Measurements from ENCODE around the gene KHSRP.

KHSRP gene

GRCh38 chr19:6424195-6424938, at the start of gene KHSRP:
TSS of gene KHSRP (minus strand) at chr19:6424811. CDS start at chr19:6424701, 110 bp downstream.
- DNase-seq (ENCODE audit: low spot score): no peak

DNA sequence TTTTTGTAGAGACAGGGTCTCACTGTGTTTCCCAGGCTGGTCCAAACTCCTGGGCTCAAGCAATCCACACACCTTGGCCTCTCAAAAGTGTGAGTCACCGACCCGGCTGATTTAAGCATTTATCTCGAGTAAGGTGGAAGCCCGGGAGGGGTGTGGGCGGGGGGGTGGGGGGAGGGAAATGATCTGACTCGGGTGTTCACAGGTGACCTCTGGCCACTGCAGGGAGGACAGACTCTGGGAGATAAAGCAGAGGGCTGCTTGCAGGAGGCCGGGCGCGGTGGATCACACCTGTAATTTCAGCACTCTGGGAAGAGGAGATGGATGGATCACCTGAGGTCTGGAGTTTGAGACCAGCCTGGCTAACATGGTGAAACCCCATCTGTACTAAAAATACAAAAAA, 49.0 kb upstream of the KHSRP start:
- no peak for DNase-seq (ENCODE audit: low spot score)

- no peak for DNase-seq (ENCODE audit: low spot score)
Observed at GRCh38 chr19:6472713-6473112, 48.1 kb upstream of the KHSRP start.

GRCh38 chr19:6471076-6471475, 46.5 kb upstream of the KHSRP start:
- DNase-seq (ENCODE audit: low spot score): no peak

GRCh38 chr19:6470173-6470572, 45.6 kb upstream of the KHSRP start:
- no peak for DNase-seq (ENCODE audit: low spot score)

DNA sequence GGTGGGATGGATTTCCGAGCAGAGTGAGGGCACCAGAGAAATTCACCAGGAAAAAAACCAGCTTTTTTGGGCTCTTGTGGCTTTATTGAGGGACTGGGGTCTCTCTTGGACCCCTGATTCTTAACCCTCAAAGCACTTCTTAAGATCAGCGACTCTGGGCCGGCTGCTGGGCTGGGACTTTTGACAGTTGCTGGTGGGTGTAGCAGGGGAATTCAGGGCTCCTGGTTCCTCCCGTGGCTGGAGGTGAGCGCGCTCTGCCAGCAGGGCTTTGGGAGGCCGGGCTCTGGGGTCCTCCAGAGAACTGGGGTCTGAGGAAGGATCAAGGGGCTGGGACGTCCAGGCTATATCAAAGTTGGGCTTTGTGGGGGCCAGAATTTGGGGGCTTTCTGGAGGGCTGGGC, 42.8 kb upstream of the KHSRP start:
- DNase-seq (ENCODE audit: low spot score): no peak

GRCh38 chr19:6466526-6467248, 42.1 kb upstream of the KHSRP start:
- no peak for DNase-seq (ENCODE audit: low spot score)

DNA sequence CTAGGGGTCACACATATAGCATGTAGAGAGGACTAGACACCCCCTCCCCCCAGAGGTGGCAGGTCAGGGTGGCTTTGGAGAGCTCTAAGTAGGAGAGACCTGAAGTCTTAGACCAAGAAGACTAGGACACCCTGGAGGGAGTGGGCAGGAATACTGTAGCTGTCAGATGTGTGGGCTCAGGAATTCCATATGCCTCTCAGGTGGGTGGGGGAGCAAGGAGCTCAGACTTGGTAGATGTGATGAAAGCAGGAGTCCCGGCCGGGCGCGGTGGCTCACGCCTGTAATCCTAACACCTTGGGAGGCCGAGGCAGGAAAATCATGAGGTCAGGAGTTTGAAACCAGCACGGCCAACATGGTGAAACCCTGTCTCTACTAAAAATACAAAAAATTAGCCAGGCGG, 41.1 kb upstream of the KHSRP start:
- no peak for DNase-seq (ENCODE audit: low spot score)

DNA sequence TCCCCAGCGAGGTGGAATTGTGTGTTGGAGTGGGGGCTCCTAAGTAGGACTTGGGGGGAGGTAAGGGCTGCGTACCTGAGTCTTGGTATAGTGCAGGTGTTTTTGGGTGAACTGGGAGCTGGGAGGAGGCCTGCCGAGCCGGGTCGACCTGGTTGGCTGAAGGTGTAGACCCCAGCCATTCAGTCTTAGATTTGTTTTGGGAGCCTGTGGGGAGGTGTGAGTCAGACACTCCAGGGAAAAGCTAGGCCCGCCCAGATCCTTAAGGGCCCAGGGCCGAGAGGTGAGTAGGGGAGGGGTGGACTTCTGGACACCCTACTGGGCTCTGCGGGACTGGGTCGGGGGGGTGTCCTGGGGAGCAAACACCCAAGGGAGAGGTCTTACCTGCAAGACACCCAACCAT, 40.4 kb upstream of the KHSRP start:
- DNase-seq (ENCODE audit: low spot score): no peak

- peak; percentile 91 for DNase-seq (ENCODE audit: low spot score)
Observed at GRCh38 chr19:6464070-6464873, 39.7 kb upstream of the KHSRP start, which contains the start of gene CRB3. TSS of gene CRB3 (plus strand) at chr19:6464271. CDS start at chr19:6464702, 431 bp downstream.

DNA sequence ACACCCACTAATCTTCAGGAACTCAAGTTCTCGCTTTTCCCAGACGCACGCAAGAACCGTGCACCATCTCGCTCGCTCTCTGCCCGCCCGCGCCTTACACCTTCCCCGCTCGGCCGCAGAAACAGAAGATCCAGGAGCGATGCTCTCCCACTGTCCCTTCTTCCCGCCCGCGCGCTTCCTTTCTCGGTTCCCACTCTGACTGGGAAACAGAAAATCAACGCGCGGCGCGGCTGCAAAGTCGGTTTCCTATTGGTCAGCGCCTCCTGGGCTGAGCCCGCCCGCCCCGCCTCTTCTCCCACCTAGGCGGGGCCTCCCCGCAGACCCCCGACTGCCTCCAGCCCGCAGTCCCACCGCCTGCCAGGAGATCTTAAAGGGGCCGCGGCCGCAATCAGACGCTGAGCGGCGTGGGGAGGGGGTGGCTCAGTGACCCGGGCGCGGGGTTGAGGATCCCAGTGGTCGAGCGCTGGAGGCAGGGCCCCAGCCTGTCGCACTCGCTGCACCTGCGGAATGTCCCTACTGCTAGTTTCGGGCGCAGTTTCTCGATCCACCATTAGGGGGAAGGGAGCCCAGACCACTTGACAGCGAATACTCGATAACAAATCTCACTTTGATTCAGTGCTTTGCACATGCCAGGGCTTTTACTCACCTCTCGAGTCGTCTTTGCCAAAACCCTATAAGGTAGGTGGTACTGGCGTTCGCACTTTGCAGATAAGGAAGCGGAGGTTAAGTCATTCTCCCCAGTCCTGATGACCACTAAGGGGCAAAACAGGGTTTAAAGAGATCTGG, 35.7 kb upstream of the KHSRP start:
- peak; percentile 94 for DNase-seq (ENCODE audit: low spot score)

GRCh38 chr19:6459262-6460098, 34.9 kb upstream of the KHSRP start, which contains the start of gene SLC25A23:
TSS of gene SLC25A23 (minus strand) at chr19:6459792. CDS start at chr19:6459628, 164 bp downstream.
- peak; percentile 86 for DNase-seq (ENCODE audit: low spot score)

DNA sequence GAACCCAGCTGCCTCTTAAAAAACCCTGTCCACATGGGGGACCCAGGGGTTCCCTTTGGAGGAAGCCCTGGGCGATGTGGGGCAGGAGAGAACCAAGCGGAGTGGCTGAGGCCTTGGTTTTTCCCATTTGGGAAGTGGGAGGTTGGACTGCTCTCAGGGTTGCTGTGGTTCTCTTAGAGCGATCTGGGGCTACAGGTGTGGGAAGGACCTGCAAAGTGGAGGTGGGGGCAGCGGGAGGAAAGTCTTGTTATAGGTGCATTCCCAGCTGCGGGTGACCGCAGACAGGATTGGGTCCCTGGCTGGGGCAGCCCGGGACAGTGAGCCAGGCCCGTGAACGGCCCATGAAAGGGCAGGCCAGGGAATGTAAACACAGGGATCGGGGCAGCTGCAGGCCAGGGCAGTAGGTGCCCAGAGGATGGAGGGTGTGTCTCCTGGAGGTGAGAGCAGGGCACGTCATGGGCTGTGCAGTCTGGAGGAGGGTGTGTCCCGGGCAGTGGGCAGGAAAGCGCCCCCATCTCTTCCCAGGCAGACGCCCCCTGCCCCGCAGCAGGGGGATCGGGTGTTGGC, 34.2 kb upstream of the KHSRP start:
- DNase-seq (ENCODE audit: low spot score): peak; percentile 62

DNA sequence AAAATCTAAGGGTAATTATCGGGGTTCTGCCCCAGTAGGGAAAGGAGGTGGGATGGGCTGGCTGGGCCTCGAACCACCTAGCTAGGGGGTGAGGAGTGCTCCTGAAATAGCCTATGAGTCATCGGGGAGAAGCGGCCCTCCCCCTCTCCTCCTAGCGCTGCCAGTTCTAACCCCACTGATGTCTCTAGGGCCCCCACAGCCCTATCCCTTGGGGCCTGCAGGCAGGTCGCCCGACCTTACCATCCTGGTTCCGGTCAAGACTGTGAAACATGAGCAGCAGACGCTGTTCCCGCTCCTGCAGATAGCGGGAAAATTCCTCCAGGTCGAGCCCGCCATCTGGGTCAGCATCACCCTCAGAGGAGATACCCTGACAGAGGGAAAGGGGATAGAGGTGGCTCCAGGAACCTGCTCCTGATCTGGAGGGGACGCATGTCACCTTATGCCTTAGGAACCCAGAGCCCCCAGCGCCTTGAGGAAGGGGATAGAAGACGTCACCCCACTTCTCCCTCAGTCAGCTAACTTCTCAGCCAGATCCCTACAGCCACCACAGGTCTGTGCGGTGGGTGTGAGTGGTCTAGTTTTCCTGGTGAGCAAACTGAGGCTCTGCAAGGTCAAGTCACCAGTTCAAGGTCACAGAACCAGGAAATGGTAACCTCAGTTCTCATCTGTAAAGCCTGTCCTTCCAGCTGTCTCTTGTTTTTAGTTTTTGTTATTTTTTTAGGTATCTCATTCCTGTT, 33.5 kb upstream of the KHSRP start:
- DNase-seq (ENCODE audit: low spot score): no peak

GRCh38 chr19:6455924-6456323, 31.3 kb upstream of the KHSRP start:
- no peak for DNase-seq (ENCODE audit: low spot score)

DNA sequence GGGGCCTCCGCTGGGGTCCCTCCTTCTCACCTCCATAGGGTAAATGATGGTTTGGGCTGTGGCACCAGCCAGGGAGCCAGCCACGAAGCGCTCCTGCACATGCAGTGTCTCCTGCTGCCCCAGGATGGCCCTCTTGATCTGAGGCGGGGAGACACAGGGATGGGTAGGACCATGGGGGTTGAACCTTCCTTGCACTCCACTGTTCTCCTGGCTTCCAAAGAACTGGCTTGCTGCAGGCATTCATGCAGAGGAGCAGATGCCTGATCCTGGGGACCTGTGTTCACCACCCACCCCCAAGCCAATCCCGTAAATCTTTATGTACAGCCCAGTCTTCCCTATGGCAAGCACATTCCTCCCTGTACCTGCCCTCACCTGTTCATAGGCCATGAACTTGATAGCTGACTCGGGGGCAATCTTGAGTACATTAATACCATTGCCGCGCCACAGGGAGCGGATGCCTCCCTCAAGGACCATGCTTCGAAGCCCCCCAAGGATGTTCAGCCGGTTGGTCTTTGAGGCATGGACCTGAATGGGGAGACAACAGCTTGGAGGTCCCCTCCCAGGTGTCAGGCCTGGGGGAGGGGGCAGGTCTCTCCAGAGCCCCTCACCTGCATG, 29.4 kb upstream of the KHSRP start:
- DNase-seq (ENCODE audit: low spot score): no peak

DNA sequence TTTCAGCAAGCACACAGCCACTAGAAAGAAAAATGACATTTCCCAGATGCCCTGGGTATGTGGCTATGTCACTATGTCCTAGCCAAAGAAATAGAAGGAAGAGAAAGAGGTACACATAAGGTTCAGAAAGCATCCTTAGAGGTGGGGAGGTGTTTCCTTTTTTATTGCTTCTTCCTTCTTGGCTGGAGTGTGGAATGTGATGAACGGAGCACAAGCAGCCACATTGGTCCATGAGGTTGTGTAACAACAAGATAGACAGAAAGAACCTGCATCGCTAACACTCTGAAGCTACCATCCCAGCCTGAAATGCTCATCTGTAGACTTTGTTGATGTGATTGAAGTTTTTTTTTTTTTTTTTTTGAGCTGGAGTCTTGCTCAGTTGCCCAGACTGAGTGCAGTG, 28.3 kb upstream of the KHSRP start:
- no peak for DNase-seq (ENCODE audit: low spot score)

- no peak for DNase-seq (ENCODE audit: low spot score)
Observed at GRCh38 chr19:6452223-6452614, 27.6 kb upstream of the KHSRP start.

- DNase-seq (ENCODE audit: low spot score): no peak
Observed at GRCh38 chr19:6451583-6452222, 27.1 kb upstream of the KHSRP start.

Measured in HuH-7.5 (cell line).